Activated CD8-positive, alpha-beta memory T cell treated with anti-CD3 and anti-CD28 coated beads, Interleukin-2, amount 50 U/mL, for 4 hours (primary cell): ENCODE data around the gene CACNA1E.

Experiments used
- DNase-seq: peaks from one replicate; pipeline ENCODE4 v3.0.0-alpha.2; 2020

CACNA1E gene

DNA sequence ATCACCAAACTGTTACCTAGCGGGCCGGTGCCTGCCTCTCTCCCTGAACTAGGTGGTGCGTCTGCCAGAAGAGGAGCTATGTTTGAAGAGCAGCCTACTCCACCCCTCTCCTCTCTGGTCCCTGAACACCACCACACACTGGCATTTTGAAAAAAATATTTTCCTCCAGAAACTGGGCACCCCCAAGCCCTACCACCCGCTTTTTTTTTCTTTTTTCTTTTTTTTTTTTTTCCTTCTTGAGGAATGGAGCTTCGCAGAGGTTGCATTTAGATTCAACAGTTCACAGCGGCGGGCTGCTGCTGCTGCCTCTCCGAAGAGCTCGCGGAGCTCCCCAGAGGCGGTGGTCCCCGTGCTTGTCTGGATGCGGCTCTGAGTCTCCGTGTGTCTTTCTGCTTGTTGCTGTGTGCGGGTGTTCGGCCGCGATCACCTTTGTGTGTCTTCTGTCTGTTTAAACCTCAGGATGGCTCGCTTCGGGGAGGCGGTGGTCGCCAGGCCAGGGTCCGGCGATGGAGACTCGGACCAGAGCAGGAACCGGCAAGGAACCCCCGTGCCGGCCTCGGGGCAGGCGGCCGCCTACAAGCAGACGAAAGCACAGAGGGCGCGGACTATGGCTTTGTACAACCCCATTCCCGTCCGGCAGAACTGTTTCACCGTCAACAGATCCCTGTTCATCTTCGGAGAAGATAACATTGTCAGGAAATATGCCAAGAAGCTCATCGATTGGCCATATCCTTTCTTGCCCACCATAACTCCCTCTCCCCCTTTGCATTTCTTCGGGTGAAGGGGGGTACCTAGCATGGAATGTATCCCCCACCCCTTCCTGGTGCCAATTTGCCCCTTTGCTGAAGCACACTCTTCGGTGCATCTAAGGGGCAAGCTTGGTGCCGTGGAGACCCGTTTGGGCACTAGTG lies at the start of gene CACNA1E:
TSS of gene CACNA1E (plus strand) at position 233 of the 911 bp plus-strand sequence. CDS start at position 461, 228 bp downstream.
- DNase-seq = no peak

DNA sequence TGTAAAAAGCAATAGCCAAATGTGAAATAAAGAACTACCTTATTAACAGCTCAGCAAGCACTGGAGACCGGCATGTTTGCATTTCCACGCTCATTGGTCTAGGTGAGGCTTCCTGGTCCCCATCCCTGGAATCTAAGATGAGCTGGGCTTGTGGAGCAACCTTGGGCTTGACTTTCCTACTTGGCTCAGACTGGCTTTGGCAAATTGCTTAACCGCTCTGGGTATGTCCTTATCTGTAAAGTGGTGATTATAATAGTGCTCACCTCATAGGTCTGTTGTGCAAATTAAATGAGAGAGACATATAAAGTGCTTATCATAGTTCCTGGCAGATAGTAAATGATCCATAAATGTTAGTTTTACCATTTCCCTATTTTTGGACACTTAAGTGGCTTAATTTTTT lies 49.4 kb upstream of the CACNA1E start:
- no peak for DNase-seq

DNA sequence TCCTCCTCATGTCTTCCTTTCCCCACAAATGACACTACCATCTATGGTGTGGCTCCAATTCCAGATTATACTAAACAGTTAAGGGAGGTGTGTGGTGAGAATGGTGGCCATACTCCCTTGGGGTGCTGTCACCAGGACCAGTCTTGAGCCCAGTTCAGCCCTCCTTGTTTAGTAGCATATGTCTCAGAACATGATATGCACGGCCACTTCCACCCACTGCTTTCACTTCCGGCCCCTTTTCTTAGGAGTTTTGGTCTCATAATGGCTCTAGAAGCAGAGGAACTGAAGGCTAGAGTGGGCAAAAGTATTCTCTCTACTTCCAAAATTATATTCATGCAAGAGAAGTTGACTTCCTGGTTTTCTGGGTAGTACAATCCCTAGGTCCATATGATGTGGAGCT lies 45.3 kb upstream of the CACNA1E start:
- no peak for DNase-seq

DNA sequence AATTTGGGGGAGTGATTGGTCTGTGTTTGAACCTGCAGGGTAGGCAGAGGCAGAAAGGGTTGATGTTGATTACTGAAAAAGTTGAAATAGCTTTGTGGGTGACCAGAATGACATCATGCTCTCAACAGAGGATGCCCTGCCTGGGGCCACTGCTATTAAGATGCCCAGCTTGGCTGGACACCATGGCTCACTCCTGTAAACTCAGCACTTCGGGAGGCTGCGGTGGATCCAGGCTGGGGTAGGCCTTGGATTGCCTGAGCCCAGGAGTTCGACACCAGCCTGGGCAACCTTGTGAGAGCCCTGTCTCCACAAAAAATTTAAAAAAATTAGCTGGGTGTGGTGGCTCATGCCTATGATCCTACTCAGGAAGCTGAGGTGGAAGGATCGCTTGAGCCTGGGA lies 42.8 kb upstream of the CACNA1E start:
- no peak for DNase-seq

DNA sequence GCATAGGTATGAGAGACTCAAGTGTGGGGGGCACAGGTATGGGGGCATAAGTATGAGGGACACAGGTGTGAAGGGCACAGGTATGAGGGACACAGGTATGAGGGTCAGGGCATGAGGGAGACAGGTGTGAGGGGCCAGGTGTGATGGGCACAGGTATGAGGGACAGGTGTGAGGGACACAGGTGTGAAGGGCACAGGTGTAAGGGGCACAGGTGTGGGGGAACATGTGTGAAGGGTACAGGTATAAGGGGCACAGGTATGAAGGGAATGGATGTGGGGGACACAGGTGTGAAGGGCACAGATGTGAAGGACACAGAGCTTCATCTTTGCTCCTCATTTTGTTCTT lies 41.2 kb upstream of the CACNA1E start:
- no peak for DNase-seq

DNA sequence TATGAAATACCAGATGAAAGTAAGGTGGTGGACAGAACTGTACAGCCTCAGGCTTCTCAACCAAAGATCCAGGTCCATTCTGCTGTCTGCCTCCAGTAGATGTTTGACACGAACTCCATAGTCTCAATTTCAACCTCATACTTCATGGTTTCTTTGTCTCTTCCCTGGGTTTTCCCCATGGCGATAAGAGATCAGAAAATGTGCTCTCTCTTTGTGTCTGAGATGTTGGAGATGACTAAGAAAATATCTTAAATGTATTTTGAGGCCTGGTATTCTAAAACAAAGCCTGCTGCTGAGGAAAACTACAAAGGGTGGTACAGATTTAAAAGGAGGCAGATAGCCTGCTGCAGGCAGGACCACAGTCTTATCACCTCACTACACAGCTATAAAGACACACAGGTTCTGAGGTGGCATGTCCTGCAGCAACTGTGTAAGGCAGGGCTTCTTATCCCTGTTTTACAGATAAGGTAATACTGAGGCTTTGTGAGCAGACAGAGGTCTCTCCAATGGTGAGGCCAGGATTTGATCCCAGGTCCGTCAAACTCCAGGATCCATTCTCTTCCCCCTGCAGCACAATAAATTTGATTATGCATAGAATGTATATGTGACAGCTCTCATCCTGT lies 40.0 kb upstream of the CACNA1E start:
- no peak for DNase-seq

DNA sequence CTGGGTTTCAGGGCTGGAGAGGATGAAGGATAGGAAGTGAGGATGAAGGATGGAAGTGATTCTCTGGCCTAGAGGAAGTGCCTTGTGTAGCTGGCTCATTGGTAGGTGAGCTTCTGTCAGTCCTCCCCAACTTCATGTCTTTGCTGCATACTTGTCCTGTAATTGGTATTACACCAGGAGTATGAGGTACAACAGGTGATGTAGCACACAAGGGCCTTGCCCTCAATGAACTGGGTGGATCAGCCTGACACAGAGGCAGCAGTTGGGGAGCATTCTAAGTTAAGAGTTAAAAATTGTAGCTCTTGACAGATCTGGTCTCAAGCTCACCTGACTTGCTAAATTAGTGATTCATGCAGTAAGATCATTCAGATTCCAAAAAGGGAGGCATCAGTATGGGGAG lies 37.9 kb upstream of the CACNA1E start:
- DNase-seq = no peak

DNA sequence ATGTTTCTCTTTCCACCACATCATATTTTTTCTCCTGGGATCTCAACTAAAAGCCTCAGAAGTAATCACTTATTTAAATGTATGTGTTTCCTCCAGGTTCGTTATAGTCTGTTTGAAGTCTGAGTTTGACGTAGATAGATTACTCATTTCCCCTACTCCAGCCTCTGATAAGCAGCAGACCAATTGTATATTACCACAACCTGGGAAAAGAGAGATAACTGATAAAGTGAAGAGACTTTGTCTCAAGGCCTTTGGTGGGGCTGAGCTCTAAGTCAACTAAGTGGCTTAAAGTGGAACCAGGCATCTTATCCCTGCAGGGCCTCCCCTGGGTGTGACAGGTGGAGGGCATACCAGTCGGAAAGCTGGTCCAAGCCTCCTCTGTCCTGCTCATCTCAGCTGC lies 34.9 kb upstream of the CACNA1E start:
- no peak for DNase-seq

DNA sequence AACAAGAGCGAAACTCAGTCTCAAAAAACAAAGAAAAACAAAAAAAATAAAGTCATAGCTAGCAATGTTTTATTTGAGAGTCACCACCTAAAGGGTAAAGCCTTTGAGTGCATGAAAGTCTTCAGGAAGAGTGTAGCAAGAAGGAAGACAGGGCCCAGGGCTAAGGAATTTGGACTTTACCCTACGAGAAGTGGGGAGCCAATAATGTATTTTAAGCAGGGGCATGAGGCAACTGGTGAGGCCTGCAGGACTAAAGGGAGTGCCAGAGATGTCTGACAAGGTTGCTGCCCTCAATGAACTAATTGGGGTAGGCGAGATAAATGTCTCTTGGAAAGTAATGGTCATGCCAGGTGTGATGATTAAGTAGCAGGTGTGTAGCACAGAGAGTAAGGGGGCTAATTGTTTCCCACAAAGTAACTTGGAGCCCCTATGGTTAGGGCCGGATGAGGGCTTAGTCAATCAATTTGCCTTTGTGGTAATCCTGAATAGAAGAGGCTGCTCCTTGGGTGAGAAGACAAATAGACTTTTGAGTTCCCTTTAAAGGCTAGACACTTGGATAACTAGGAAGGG lies 31.6 kb upstream of the CACNA1E start:
- DNase-seq = no peak

DNA sequence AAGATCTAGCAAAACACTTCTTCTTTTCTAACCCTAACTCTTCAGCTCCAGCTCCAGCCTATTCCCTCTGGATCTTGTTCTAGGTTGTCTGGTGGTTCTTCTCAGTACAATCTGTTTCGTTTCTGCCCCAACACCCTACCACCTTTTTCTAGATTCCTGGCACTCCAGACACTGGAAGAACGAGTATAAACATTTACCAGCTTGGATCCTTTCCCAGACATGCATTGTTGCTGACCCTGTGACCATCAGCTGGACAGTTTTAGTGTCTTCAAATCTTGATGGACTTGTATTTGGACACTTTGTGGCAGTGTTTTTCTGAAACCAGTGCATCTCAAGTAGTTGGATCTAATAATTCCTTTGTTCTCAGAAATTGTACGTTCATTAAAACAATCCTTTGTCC lies 30.6 kb upstream of the CACNA1E start:
- DNase-seq = no peak

DNA sequence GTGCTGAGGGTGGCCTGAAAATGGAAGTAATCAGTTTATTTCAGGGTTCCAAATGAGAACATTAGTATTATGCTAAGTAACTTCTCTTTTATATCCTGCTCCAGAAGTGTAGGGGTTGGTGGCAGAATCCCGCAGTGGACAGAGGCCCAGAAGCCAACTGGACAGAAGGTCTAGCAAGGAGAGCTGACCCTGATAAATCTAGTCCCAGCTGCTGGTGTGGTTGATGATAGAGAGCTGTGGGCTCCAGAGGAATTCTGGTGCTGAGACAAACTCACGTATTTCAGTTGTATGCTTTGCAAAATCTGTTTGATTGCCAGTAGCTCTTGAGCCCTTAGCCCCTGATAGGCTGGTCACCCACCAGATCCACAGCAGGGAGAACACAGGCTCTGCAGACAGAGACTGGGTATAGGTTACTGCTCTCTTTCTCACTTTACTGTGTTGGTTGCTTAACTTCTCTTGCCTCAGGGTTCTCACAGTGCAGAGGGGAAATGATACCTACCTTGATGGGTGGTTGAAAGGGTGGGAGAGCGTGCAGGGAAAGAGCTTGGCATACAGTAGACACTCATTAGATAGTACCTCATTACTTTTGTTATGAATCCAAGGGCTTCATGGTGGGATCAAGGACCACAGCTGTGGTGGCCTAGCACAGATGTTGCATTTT lies 29.6 kb upstream of the CACNA1E start:
- no peak for DNase-seq

DNA sequence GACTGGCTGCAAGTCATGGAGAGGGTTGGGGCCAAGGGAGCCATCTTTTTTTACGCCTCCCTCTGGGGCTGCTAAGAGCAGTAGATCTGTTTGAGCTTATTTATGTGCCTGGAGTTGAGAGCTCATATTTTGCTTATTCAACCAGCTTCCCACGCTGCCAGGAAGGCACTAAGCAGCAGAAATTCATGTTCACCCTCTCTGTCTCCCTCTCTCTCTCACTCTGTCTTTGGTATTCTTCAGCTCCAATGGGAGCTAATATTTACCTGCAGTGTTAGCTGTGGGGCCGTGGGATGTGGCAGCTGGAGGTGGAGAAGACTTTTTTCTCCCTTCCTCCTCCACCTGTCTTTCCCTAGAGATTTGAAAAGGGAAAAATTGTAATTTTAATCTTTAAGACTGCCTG lies 26.8 kb upstream of the CACNA1E start:
- DNase-seq = no peak

DNA sequence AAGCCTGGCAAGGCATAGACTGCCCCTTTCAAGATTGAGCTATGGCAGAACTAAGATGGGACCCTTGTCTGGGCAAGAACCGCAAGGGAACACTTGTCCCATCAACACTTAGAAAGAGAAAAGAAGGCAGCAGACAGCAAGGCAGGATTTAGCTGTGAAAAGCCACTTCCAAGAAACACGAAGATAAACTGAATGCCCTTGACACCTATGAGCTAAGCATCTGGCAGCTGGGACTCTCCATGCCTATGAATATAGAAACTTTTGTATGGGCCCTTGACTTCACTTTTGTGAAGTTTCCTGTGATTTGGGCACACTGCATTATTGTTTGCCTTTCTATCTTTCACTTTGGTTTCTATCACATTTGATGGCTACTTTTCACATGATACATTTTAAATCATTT lies 24.9 kb upstream of the CACNA1E start:
- DNase-seq = no peak

DNA sequence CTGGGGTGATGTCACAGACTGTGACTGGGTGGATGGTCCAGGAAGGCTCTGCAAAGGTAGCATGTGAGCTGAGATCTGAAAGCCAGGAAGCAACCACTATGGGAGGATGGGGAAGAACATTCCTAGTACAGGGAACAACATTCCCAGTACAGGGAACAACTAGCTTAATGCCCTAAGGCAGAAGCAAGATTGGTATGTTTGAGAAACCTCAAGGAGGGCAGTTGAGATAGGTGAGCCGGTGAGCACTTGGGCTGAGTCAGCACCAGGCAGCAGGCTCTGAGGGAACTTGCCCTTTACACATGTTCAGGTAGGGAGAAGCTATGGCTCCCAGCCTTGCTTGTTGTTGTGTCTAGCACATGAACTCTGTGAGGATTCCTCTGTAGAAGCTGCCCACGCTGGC lies 24.2 kb upstream of the CACNA1E start:
- DNase-seq = no peak

DNA sequence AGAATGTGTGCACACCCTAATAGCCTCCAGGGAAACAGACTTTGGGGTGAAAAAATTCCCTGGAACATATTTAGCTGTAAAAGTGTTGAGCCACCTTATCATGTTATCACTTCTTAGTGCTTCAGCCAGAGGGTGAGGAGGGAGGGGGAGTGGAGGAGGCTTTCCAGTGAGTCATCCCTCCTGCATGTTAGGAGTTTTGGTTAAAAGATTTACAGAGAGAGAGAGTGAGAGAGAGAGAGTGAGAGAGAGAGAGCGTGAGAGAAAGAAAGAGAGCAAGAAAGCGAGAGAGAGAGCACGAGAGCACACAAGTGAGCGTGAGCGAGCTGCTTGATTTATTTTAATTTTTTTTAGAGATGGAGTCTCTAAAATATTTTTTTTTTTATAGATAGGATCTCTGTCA lies 13.5 kb upstream of the CACNA1E start:
- DNase-seq = no peak

DNA sequence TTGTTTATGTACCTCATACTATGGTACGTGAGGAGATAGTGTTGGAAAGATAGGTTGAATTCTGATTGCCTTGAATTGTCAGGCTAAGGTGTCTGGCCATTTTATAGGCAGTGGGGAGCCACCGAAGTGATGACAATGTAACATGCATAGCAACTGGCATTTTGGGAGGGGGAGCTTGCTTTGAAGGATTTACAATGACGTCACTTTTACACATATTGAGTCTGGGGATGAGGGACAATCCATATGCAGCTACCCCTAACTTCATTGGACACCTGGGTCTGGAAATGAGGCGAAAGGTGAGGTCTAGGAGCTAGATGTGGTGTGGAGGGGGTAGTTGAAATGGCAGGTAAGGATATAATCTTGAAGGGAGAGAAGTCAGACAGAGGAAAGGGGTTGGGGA lies 7.7 kb upstream of the CACNA1E start:
- no peak for DNase-seq

DNA sequence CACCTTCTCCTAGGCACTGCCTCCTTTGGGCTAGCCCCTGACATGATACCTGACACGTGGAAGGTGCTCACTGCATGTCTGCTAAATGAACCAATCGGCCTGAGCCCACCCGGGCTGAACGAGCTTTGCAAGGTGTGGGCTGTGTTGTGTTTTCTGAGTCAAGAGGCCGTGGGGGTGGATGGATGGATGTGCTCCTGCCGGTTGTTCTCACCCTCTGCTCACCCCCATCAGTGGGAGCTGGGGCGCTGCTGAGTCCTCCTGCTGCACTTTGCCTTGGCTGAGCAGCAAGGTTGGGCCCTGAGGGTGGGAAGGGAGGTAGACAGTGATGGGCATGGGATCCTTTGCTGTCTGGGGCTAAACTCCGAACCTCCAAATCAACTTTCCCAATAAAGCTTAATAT lies 6.7 kb upstream of the CACNA1E start:
- no peak for DNase-seq

DNA sequence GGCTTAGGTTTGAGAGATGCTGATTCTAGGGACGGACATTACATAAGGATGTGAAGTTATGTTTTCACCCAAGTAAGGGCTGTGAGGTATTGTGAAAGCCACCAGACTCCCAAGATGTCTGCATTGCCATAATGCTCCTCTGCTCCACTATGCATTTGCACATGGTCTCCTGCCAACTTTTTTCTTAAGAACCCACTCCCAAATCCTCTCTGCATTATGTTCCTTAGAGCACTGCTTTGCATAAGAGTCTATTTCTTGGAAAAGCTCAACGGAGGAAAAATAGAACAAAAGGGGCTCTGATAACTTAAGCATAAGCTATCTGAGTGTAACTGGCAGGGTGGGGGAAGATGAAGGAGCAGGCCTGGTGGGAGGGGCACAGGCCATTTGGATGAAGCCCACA lies 5.0 kb upstream of the CACNA1E start:
- DNase-seq = no peak

DNA sequence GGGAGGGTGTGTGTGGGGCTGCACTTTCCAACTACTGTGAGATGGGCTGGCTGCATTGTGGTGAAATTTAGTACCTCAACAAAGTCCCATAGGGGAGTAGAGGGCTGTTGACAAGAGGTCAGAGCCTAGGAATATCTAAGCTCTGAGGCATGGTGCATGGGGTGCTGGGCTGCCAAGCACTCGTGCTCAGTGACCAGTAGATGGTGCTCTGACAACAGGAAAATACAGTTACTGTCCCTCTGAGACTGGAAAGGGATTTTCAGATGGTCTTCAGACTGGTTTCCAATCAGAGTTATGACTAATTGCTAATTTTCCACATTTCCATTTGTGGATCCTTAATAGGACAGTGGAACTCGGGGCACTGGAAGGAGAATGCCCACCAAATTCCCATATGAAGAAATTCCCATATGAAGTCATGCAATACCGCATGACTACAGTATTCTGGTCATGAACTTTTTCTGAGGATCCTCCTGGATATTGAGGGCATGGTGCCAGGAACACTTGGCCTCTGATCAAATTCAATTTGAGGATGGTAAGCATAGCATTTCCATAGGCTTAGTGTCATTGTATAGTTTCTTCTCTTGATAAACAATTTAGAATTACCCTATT lies 4.1 kb upstream of the CACNA1E start:
- no peak for DNase-seq

DNA sequence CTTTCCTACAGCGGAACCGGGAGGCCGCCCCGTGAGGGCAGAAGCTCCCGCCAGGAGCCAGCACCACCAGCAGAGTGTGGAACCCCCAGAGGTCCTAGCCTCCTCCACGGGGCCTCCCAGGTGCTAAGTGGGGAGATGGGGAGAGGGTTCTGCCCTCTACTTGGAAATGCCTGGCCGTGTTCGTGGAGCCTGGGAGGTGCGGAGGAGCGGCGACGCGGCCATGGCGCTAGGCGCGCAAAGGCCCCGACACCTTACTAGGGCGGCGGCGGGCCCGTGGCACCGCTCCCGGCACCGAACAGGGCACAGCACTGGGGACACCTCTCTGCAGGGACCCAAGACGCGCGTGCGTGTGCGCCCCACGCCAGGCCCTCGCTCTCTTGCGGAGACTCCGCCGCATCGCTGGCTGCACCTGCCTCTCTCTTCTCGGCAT lies 1.3 kb upstream of the CACNA1E start:
- no peak for DNase-seq

DNA sequence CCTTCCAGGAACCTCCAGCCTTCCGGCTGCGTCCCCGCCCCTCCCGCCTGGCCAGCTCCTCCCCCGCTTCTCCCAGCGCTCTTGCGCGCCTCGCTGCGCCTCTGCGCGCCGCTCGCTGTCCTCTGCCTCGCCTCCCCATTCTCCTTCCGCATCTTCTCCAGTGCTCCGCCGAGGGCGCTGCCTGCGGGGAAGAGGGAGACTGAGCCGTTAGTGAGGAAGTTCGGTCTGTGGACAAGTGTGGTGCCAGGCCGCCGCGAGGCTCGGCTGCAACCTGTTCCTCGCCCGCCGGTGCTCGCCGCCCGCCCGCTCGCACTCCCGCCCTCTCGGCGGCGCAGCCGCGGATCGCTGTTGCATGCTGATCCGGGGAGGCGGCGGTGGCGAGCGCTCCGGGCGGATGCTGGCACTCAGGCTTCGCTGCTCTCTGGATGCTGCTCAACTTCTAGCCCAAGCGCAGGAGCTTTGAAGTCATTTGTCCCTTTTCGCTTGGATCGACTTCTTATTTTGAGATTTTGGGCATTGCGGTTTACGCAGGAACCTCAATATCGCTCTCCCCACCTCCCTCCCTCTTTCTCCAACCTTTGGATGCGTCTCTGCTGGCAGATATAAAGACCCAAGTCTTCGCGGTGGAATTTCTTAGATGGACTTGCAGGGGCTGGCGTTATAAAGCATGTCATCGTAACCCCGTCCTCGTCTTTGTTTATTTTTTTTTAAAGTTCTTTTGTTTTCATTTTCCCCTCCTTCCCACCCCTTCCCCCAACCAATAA lies 614 bp upstream of the CACNA1E start:
- DNase-seq = no peak

DNA sequence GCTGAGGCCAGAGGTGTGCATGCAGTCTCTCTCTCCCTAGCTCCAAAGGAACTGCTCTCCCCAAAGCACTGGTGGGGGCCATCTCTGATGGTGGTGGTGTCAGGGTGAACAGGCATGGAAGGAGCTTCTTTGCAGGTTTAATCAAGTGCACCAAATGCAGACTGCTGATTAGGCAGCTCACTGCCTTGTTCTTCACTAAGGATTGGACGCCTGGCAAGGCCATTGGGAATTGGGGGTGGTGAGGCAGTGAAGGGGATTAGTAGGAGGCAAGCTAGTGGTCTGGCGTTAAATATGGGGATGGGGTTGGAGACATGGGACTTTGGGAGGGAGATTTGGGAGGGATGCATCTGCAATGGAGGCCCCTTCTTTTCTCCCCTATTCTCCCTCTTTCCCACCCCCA lies 1.5 kb downstream of the CACNA1E start:
- DNase-seq = no peak
